Mesangial cell (primary cell): ENCODE data around the gene ST8SIA3. TPM values are rescaled to one million over a fixed set of nuclear protein-coding genes. Genes with fewer than 3 reads are reported as not detected.

ENCODE experiments used
- total RNA-seq: library from RNA; depleted of rRNA; stranded (reverse); fragments of >200 nt; gene quantifications from 2 replicates; pipeline ENCODE4 v1.2.3, GENCODE V29; 2015

The ST8SIA3 gene, protein sequence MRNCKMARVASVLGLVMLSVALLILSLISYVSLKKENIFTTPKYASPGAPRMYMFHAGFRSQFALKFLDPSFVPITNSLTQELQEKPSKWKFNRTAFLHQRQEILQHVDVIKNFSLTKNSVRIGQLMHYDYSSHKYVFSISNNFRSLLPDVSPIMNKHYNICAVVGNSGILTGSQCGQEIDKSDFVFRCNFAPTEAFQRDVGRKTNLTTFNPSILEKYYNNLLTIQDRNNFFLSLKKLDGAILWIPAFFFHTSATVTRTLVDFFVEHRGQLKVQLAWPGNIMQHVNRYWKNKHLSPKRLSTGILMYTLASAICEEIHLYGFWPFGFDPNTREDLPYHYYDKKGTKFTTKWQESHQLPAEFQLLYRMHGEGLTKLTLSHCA
- total RNA-seq, result not detected in 2 replicates

DNA sequence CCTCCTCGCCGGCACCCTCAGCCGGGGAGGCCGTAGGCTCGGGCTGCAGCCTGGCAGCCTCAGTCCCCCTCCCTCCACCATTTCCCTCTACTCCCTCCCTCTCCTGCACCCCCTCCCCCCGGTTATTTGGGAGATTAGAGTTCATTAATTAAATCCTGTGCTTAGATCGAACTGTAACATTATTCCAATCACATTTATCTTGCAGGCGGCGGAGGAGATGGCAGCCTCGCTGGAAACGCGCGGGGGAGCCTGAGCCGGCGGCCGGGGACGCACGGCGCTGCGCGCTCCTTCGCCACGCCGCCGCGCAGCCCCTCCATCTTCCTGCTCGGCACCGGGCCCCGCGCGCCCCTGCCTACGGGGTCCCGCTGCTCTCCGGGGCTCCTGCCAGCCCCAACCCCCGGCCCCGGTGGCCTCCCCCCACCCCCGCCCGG, at the start of gene ST8SIA3:
Gene ST8SIA3 (plus strand): TSS at position 287 of the 431 bp plus-strand sequence. CDS start 290 bp downstream, outside the sequence.

Other genes starting within 250 kb of the ST8SIA3 start
- not detected in 2 replicates for gene BOD1L2, start 205.5 kb upstream of the ST8SIA3 start, total RNA-seq
- under 0.01 TPM in 2 replicates for gene ONECUT2, start 82.8 kb downstream of the ST8SIA3 start, total RNA-seq
- gene FECH, start 234.1 kb downstream of the ST8SIA3 start, total RNA-seq, result 31.1 and 35.1 TPM in 2 replicates